Mesangial cell (primary cell): ENCODE results near the gene RSPO3. TPM values are rescaled to one million over a fixed set of nuclear protein-coding genes. Genes with fewer than 3 reads are reported as not detected.

ENCODE experiments used
- total RNA-seq: library from RNA; depleted of rRNA; stranded (reverse); fragments of >200 nt; gene quantifications from 2 replicates; pipeline ENCODE4 v1.2.3, GENCODE V29; 2015

Gene RSPO3, protein sequence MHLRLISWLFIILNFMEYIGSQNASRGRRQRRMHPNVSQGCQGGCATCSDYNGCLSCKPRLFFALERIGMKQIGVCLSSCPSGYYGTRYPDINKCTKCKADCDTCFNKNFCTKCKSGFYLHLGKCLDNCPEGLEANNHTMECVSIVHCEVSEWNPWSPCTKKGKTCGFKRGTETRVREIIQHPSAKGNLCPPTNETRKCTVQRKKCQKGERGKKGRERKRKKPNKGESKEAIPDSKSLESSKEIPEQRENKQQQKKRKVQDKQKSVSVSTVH
- 0.16 and 0.25 TPM in 2 replicates for total RNA-seq

DNA sequence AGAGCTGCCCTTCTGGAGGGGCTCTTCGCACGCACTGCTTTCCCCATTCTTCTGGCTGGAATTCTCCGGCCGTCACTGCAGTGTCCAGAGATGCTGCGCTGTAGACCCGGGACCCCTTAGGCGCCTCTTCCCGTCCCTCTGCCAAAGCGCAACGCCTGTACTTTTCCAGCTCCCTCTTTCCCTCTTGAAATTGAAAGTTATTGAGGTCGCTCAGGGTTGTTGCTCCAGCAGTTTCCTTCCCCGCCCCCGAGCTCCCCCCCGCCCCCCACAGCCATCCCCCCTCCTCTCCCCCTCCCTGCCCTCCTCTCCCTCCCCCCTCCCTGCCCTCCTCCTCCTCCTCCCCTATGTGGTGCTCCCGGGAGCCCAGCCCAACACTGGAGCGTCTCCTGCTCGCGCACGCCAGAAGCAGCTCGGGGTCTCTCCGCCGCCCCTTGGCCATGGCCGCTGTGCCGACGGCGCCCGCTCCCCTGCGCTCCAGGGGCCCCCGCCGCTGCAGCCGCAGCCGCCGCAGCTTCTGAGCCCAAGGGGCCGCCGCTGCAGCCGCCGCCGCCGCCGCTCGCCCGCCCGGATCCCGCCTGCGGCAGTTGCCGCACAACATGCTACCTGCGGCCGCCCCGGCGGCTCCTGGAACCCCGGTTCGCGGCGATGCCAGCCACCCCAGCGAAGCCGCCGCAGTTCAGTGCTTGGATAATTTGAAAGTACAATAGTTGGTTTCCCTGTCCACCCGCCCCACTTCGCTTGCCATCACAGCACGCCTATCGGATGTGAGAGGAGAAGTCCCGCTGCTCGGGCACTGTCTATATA is at the start of gene RSPO3:
Gene RSPO3, plus strand, starts transcription at position 374 of the 804 bp plus-strand sequence. CDS start 522 bp downstream, outside the sequence.

Other genes starting within 250 kb of the RSPO3 start
- gene RNF146, start 148.2 kb downstream of the RSPO3 start, total RNA-seq: 11.6 and 19.9 TPM in 2 replicates
- gene ECHDC1, start 224.9 kb downstream of the RSPO3 start, total RNA-seq: 34.5 and 46.0 TPM in 2 replicates